ENCODE measurements around the gene GJD3. TPM values are rescaled to one million over a fixed set of nuclear protein-coding genes. Genes with fewer than 3 reads are reported as not detected.
A peak's percentile ranks its signal among the peaks of the same experiment; 100 is the strongest.

GJD3 gene
- total RNA-seq, 5 donors from 2014 or later (not counting 1 experiment from before 2014, with no cell fraction given) = not detected

GRCh38 chr17:40316571-40317344 is 47.8 kb downstream of the GJD3 start:
- POLR2A ChIA-PET = interaction anchor here (0.6 to 1.1 kb wide), 5 partner anchors 9 to 493 kb away, joined by 3 to 10 read pairs (median 6); no protein-coding TSS in a partner anchor
- Histone ChIP-seq H3K27ac (ENCODE audit: low read length) (no peak overlapping the region), H3K4me1 (ENCODE audit: control insufficient read depth in 1 of 2, extremely low read depth in 1 of 2, insufficient read depth in 2 of 2, low read length in 2 of 2) (peaks cover 42 to 90% of the 10 kb centered on the region in 2 experiments), H3K4me3 (ENCODE audit: control insufficient read depth in 1 of 2, extremely low read depth in 1 of 2, low read length in 1 of 2) (peak overlapping the region; percentile 1 to 99), H3K9me3 (no peaks in the 10 kb centered on the region), H3K36me3 (ENCODE audit: control insufficient read depth in 2 of 2, extremely low read depth in 1 of 2, insufficient read depth in 1 of 2, low read length in 1 of 2) (no peaks in the 10 kb centered on the region), H3K27me3 (replicated peaks in 1 of 2; ENCODE audit: control insufficient read depth in 2 of 2, extremely low read depth in 1 of 2, insufficient read depth in 2 of 2, low read length in 1 of 2) (no peaks in the 10 kb centered on the region)
- peaks cover 76 to 81% (median 80%) of the 10 kb centered on the region in 3 donors for H3K4me1 Mint-ChIP-seq
- peak overlapping the region; percentile 83 to 99 for H3K27ac Mint-ChIP-seq
- CTCF ChIA-PET = interaction anchor here (0.5 to 1.7 kb wide), 17 partner anchors 9 to 98 kb away, joined by 3 to 19 read pairs (median 4); partner anchors contain the start of gene WIPF2 (in 1 of the 2)
- DNase-seq = no peak
- peak overlapping the region; percentile 91 to 96 (median 94) for H3K4me3 Mint-ChIP-seq
- no peak for ATAC-seq (replicated peaks in 1 of 4)
- no peaks in the 10 kb centered on the region for H3K36me3 Mint-ChIP-seq
- no peaks in the 10 kb centered on the region for H3K27me3 Mint-ChIP-seq
- no peaks in the 10 kb centered on the region for H3K9me3 Mint-ChIP-seq
- 94% methylated on average over 36 of the region's 38 CpGs for WGBS (ENCODE audit: insufficient coverage)

GRCh38 chr17:40315678-40316570 is 48.6 kb downstream of the GJD3 start:
- CTCF ChIA-PET = interaction anchor here (0.7 to 1.4 kb wide), 3 partner anchors 9 to 102 kb away, joined by 3 to 4 read pairs (median 3); partner anchors contain the start of gene TOP2A (in 1 of the 2)

GRCh38 chr17:40315206-40315605 is 49.3 kb downstream of the GJD3 start:
- Mint-ChIP-seq H3K36me3 (no peaks in the 10 kb centered on the region), H3K4me3 (peak overlapping the region in 1 of 3 donors; percentile 54), H3K27me3 (no peaks in the 10 kb centered on the region), H3K27ac (peak overlapping the region; percentile 59 to 75), H3K4me1 (peaks cover 63 to 79% (median 75%) of the 10 kb centered on the region in 3 donors), H3K9me3 (no peaks in the 10 kb centered on the region)
- WGBS (ENCODE audit: insufficient coverage) = 94% methylated on average over 2 of the region's 3 CpGs
- Histone ChIP-seq H3K36me3 (ENCODE audit: control insufficient read depth in 2 of 2, extremely low read depth in 1 of 2, insufficient read depth in 1 of 2, low read length in 1 of 2) (no peaks in the 10 kb centered on the region), H3K4me1 (ENCODE audit: control insufficient read depth in 1 of 2, extremely low read depth in 1 of 2, insufficient read depth in 2 of 2, low read length in 2 of 2) (peaks cover 37 to 88% of the 10 kb centered on the region in 2 experiments), H3K27ac (ENCODE audit: low read length) (no peak overlapping the region), H3K4me3 (ENCODE audit: control insufficient read depth in 1 of 2, extremely low read depth in 1 of 2, low read length in 1 of 2) (no peak overlapping the region), H3K27me3 (replicated peaks in 1 of 2; ENCODE audit: control insufficient read depth in 2 of 2, extremely low read depth in 1 of 2, insufficient read depth in 2 of 2, low read length in 1 of 2) (no peaks in the 10 kb centered on the region), H3K9me3 (no peaks in the 10 kb centered on the region)
- no peak for ATAC-seq (replicated peaks in 1 of 4)
- CTCF ChIA-PET = interaction anchor here in 1 of 2 donors (0.7 to 1.4 kb wide), 3 partner anchors 9 to 103 kb away, joined by 3 to 4 read pairs (median 3); partner anchors contain the start of gene TOP2A
- POLR2A ChIA-PET = interaction anchor here in 1 of 2 donors (1.3 kb wide), 1 partner anchor 7 kb away, joined by 4 read pairs; no protein-coding TSS in a partner anchor
- DNase-seq = peak in 1 of 35 experiments; percentile 3

More at GRCh38 chr17:40315678-40316570, 48.6 kb downstream of the GJD3 start:
- H3K9me3 Mint-ChIP-seq = no peaks in the 10 kb centered on the region
- Histone ChIP-seq H3K4me3 (ENCODE audit: control insufficient read depth in 1 of 2, extremely low read depth in 1 of 2, low read length in 1 of 2) (peak overlapping the region in 1 of 2 donors; percentile 15), H3K36me3 (ENCODE audit: control insufficient read depth in 2 of 2, extremely low read depth in 1 of 2, insufficient read depth in 1 of 2, low read length in 1 of 2) (no peaks in the 10 kb centered on the region), H3K4me1 (ENCODE audit: control insufficient read depth in 1 of 2, extremely low read depth in 1 of 2, insufficient read depth in 2 of 2, low read length in 2 of 2) (peaks cover 42 to 90% of the 10 kb centered on the region in 2 experiments), H3K9me3 (no peaks in the 10 kb centered on the region), H3K27ac (ENCODE audit: low read length) (no peak overlapping the region), H3K27me3 (replicated peaks in 1 of 2; ENCODE audit: control insufficient read depth in 2 of 2, extremely low read depth in 1 of 2, insufficient read depth in 2 of 2, low read length in 1 of 2) (no peaks in the 10 kb centered on the region)
- no peaks in the 10 kb centered on the region for H3K36me3 Mint-ChIP-seq
- ATAC-seq (replicated peaks in 1 of 4) (no peak), DNase-seq (peak in 1 of 35 experiments; percentile 13)
- POLR2A ChIA-PET = no interaction called here
- peak overlapping the region in 1 of 3 donors; percentile 54 for H3K4me3 Mint-ChIP-seq
- no peaks in the 10 kb centered on the region for H3K27me3 Mint-ChIP-seq
- 90% methylated on average over 4 of the region's 9 CpGs for WGBS (ENCODE audit: insufficient coverage)
- peak overlapping the region; percentile 59 to 75 for H3K27ac Mint-ChIP-seq
- H3K4me1 Mint-ChIP-seq = peaks cover 70 to 83% (median 80%) of the 10 kb centered on the region in 3 donors

GRCh38 chr17:40314584-40314956 is 50.0 kb downstream of the GJD3 start:
- no peak overlapping the region for H3K27ac ChIP-seq (ENCODE audit: low read length)
- H3K27me3 ChIP-seq (replicated peaks in 1 of 2; ENCODE audit: control insufficient read depth in 2 of 2, extremely low read depth in 1 of 2, insufficient read depth in 2 of 2, low read length in 1 of 2) = no peaks in the 10 kb centered on the region
- ATAC-seq (replicated peaks in 1 of 4) (peak; percentile 2 to 53 (median 40)), DNase-seq (peak; percentile 53 to 87 (median 69))
- Mint-ChIP-seq H3K4me1 (peaks cover 56 to 72% (median 70%) of the 10 kb centered on the region in 3 donors), H3K27ac (peak overlapping the region; percentile 53 to 89), H3K9me3 (no peaks in the 10 kb centered on the region), H3K4me3 (peak overlapping the region in 1 of 3 donors; percentile 37), H3K27me3 (no peaks in the 10 kb centered on the region), H3K36me3 (no peaks in the 10 kb centered on the region)
- WGBS (ENCODE audit: insufficient coverage) = 27% methylated on average over 2 of the region's 3 CpGs
- peaks cover 37 to 88% of the 10 kb centered on the region in 2 experiments for H3K4me1 ChIP-seq (ENCODE audit: control insufficient read depth in 1 of 2, extremely low read depth in 1 of 2, insufficient read depth in 2 of 2, low read length in 2 of 2)
- no peak overlapping the region for H3K4me3 ChIP-seq (ENCODE audit: control insufficient read depth in 1 of 2, extremely low read depth in 1 of 2, low read length in 1 of 2)
- POLR2A ChIA-PET = interaction anchor here (0.6 to 1.3 kb wide), 3 partner anchors 8 to 97 kb away, joined by 3 to 4 read pairs (median 3); no protein-coding TSS in a partner anchor
- CTCF ChIA-PET = interaction anchor here in 1 of 2 donors (0.6 to 1.0 kb wide), 2 partner anchors 38 to 107 kb away, joined by 3 read pairs; no protein-coding TSS in a partner anchor
- H3K9me3 ChIP-seq = no peaks in the 10 kb centered on the region
- H3K36me3 ChIP-seq (ENCODE audit: control insufficient read depth in 2 of 2, extremely low read depth in 1 of 2, insufficient read depth in 1 of 2, low read length in 1 of 2) = no peaks in the 10 kb centered on the region

GRCh38 chr17:40313668-40314583 is 50.6 kb downstream of the GJD3 start:
- H3K9me3 Mint-ChIP-seq = no peaks in the 10 kb centered on the region
- CTCF ChIA-PET = interaction anchor here in 1 of 2 donors (0.6 kb wide), 1 partner anchor 106 kb away, joined by 3 read pairs; no protein-coding TSS in a partner anchor
- POLR2A ChIA-PET = interaction anchor here (0.6 to 1.3 kb wide), 3 partner anchors 8 to 97 kb away, joined by 3 to 4 read pairs (median 3); no protein-coding TSS in a partner anchor
- 81% methylated on average over 2 of the region's 7 CpGs for WGBS (ENCODE audit: insufficient coverage)
- no peaks in the 10 kb centered on the region for H3K36me3 ChIP-seq (ENCODE audit: control insufficient read depth in 2 of 2, extremely low read depth in 1 of 2, insufficient read depth in 1 of 2, low read length in 1 of 2)
- H3K27ac ChIP-seq (ENCODE audit: low read length) = no peak overlapping the region
- H3K27me3 Mint-ChIP-seq = no peaks in the 10 kb centered on the region
- ATAC-seq (replicated peaks in 1 of 4) (no peak), DNase-seq (peak in 1 of 35 experiments; percentile 9)
- no peaks in the 10 kb centered on the region for H3K36me3 Mint-ChIP-seq
- H3K9me3 ChIP-seq = no peaks in the 10 kb centered on the region
- H3K4me1 ChIP-seq (ENCODE audit: control insufficient read depth in 1 of 2, extremely low read depth in 1 of 2, insufficient read depth in 2 of 2, low read length in 2 of 2) = peaks cover 42 to 88% of the 10 kb centered on the region in 2 experiments
- no peak overlapping the region for H3K4me3 Mint-ChIP-seq
- H3K27ac Mint-ChIP-seq = peak overlapping the region; percentile 79 to 89
- H3K4me1 Mint-ChIP-seq = peaks cover 50 to 68% (median 67%) of the 10 kb centered on the region in 3 donors
- H3K4me3 ChIP-seq (ENCODE audit: control insufficient read depth in 1 of 2, extremely low read depth in 1 of 2, low read length in 1 of 2) = no peak overlapping the region
- H3K27me3 ChIP-seq (replicated peaks in 1 of 2; ENCODE audit: control insufficient read depth in 2 of 2, extremely low read depth in 1 of 2, insufficient read depth in 2 of 2, low read length in 1 of 2) = no peaks in the 10 kb centered on the region
